GM12874 (cell line): ENCODE results near the gene ZDHHC8.

Source experiments
- TF ChIP-seq, protein P1 (sequence below): IDR thresholded peaks from 2 replicates; pipeline ENCODE4 v1.5.1; 2011; ENCODE audit warnings: low read depth, mild to moderate bottlenecking, control low read depth, low read length, moderate library complexity; ENCODE audit not compliant: insufficient read depth

The ZDHHC8 gene

DNA sequence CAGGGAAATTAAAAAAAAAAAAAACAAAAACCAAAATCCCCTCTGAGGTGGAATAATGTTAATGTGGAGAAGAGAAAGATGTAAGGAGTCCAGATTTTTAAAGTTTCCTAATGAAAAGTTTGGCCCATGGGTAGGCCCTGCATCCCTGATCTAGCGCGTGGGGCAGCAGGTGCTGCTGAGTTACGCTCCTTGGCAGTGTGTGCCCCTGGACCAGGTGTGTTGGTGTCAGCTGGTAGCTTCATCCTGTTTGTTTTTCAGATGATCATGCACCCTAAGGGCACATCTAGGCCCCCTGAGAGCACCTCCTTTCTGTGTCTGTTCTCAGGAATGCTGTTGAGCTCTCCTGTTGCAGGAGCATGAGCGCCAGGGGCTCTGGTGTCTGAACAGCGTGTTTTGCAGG is 44.8 kb upstream of the ZDHHC8 start:
- TF ChIP-seq, protein P1, sequence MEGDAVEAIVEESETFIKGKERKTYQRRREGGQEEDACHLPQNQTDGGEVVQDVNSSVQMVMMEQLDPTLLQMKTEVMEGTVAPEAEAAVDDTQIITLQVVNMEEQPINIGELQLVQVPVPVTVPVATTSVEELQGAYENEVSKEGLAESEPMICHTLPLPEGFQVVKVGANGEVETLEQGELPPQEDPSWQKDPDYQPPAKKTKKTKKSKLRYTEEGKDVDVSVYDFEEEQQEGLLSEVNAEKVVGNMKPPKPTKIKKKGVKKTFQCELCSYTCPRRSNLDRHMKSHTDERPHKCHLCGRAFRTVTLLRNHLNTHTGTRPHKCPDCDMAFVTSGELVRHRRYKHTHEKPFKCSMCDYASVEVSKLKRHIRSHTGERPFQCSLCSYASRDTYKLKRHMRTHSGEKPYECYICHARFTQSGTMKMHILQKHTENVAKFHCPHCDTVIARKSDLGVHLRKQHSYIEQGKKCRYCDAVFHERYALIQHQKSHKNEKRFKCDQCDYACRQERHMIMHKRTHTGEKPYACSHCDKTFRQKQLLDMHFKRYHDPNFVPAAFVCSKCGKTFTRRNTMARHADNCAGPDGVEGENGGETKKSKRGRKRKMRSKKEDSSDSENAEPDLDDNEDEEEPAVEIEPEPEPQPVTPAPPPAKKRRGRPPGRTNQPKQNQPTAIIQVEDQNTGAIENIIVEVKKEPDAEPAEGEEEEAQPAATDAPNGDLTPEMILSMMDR, result no peak

DNA sequence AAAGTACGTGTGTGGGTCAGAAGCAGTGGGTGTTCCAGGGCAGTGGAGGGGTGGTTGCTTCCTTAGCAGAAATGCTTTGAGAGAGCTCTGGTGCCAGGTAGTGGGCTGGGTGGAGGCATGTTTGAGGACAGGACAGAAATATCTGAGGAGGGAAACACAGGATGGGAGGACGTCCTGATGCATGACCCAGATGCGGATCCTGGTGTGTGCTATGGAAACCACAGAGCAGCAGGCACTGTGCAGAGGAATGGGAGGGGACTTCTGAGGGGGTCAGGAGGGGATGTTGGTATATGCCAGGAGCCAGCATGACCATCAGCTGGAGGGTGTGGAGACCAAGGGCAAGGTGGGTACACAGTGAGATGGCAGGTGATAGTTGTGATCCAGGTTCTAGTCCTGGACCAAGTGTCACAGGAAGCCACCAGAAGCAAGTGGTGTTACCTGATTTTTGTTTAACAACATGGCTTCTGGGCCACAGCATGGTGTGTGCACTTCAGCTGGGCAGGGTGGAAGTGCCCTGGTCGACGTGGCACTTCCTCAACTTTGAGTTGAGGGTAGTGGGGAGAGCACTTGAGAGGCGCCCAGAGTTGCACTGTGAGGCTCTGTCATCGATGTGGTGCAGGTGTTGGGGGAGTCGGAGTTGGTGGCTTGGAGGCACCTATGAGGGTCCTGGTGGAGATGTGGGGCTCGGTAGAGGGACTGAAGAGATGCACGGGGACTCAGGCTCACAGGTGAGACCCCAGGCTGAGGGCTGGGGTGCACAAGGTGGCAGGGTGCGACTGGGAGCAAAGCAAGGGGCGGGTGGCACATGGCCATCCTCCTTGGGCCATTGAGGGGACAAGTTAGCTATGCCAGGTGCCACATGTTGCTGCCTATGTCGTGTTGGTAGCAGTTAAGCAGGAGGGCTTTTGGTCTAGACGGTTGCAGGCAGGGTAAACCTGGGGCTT is 44.0 kb upstream of the ZDHHC8 start:
- TF ChIP-seq, protein P1, result no peak

DNA sequence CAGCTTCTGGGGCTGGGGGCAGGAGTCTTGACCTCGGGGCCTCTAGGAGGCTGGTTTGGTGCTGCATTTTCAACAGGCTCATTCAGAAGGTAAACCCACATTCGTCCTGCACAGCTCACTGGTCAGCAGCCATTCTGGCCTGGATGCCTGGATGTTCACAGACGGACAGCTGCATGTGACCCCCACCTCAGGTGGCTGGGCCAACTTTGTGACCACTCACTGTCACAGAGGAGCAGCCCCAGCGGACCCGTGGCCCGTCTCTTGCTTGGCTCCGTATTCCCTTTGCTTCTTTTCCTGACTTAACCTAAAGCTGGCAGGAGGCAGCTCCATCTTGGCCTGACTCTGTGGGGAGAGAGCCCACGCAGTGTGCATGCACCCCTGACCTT is 43.3 kb upstream of the ZDHHC8 start:
- TF ChIP-seq, protein P1, result no peak

DNA sequence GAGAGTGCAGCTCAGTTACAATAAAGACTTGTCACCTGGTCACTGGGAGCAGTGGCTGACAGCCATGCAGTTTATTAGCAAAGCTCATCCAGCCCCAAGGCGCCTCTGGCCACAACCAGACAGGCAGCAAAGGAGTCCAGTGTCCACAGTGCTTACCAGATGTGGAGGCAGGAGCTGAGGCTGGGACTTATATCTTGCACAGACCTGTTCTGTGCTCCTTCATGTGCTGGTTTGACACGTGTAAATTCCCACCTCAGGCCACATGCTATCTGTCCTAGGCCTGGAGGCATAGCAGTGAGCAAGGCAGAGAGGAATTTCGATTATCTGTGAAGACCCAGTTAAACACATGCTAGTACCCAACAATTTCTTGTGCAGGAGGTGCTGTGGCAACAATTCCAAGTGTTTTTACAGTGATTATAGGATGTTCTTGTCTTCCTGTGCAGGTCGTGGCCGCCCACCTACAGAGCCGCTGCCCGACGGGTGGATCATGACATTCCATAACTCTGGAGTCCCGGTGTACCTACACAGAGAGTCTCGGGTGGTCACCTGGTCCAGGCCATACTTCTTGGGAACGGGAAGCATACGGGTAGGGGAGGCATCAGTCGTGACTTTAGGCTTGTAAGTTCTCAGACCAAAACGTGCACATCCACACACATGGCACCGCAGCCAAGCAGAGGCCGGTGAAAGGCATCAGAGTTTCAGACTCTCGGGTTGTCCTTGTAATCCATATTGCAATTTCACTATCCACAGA is 42.2 kb upstream of the ZDHHC8 start:
- TF ChIP-seq, protein P1, result no peak

DNA sequence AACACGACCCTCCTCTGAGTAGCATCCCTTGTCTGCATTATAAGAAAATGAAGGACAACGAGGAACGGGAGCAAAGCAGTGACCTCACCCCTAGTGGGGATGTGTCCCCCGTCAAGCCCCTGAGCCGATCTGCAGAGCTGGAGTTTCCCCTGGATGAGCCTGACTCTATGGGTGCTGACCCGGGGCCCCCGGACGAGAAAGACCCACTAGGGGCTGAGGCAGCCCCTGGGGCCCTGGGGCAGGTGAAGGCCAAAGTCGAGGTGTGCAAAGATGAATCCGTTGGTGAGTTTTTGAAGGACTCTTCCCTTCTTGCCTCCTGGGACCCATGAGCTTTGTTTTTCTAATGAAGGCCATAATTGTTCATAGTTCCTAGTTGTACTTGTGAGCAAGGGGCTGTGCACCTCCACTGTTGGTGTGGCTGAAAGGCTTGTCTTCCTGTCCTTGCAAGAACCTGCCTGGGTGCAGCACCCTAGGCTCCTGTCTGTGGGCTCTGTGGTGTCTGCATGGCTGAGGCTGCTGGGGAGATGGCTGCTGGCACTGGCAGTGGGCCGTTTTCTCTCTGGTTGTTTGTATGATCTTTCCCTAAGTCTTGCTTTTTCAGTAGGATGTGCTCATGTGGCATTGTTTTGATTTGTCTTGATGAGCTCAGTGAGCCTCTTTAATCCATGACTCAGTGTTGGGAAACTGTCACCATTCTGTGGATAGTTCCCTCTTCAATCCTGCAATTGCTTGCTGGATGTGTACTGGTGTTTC is 41.5 kb upstream of the ZDHHC8 start:
- TF ChIP-seq, protein P1, result no peak

DNA sequence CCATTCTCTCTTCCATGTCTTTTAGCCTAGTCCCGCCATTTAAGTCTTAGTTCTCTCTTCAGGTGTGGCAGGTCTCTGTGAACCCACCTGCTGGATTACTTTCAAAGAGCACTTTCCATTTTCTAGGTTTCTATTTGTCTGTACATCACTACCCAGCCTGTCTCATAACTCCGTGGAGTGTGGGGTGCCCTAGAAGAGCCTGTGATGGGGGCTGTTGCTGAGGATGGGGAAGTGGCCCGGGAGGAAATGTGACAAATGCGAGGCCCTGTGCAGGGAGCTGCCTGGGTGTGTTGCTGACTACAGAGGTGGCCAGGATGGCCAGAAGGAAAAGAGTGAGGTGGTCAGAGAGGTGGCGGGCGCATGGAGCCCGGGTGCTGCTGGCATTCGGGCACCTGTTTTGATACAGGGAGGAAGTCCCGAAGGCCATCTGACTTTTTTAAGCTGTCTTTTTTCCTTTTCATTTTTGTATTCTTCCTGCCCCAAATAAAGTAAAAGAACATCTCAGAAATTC is 40.8 kb upstream of the ZDHHC8 start:
- TF ChIP-seq, protein P1, result no peak
